GM10248 (cell line): ENCODE measurements around the gene UBQLN4.
A peak's percentile ranks its signal among the peaks of the same experiment; 100 is the strongest.

Experiments
- CTCF ChIA-PET: fragments of 300-600 bp; sonication (Branson Sonifier 250); formaldehyde crosslinking; extraction: SDS; loops from one replicate; lab custom pipeline; 2021; ENCODE audit warnings: antibody characterized with exemption; lab: Yijun Ruan, JAX
- POLR2A ChIA-PET: fragments of 350-650 bp; sonication (Branson Sonifier 250); formaldehyde crosslinking; extraction: SDS; loops from one replicate; lab custom pipeline; 2020; ENCODE audit warnings: antibody characterized with exemption; lab: Yijun Ruan, JAX
- DNase-seq: peaks from one replicate; pipeline ENCODE4 v3.0.0; 2012; ENCODE audit errors: extremely low spot score
- CTCF ChIP-seq: IDR thresholded peaks from 2 replicates; pipeline ENCODE4 v1.5.1; 2012; ENCODE audit warnings: mild to moderate bottlenecking, low read depth; ENCODE audit errors: extremely low read depth, missing control alignments, control extremely low read depth

UBQLN4 gene

GRCh38 chr1:156053768-156054499 lies at the start of gene UBQLN4:
UBQLN4 (minus strand) TSS chr1:156053798; CDS start chr1:156053701, 97 bp downstream.
- peak; percentile 94 for DNase-seq
- POLR2A ChIA-PET, result no interaction called here
- peak; percentile 70 for TF ChIP-seq CTCF
- CTCF ChIA-PET, result interaction anchor here (0.9 to 2.4 kb wide), 9 partner anchors 10 to 113 kb away, joined by 3 to 17 read pairs (median 5); partner anchors contain the start of gene SSR2

- ChIA-PET POLR2A (interaction anchor here (0.6 to 13.4 kb wide), 3 partner anchors 19 to 180 kb away, joined by 3 to 266 read pairs (median 6); partner anchors contain the start of genes LMNA and SMG5), CTCF (interaction anchor here (0.9 to 29.1 kb wide), 4 partner anchors 8 to 122 kb away, joined by 3 to 1172 read pairs (median 8); partner anchors contain the start of gene LMNA)
- TF ChIP-seq CTCF, result no peak
- no peak for DNase-seq
Measured at GRCh38 chr1:156102633-156103511, 49.3 kb upstream of the UBQLN4 start.

- ChIA-PET CTCF (interaction anchor here (1.5 to 29.1 kb wide), 3 partner anchors 10 to 123 kb away, joined by 6 to 1172 read pairs (median 9); partner anchors contain the start of gene LMNA), POLR2A (interaction anchor here (13.4 kb wide), 1 partner anchor 20 kb away, joined by 266 read pairs; the partner anchor contains the start of gene LMNA)
- no peak for DNase-seq
- no peak for TF ChIP-seq CTCF
Measured at GRCh38 chr1:156101880-156102279, 48.3 kb upstream of the UBQLN4 start.

- POLR2A ChIA-PET, result interaction anchor here (13.4 kb wide), 1 partner anchor 22 kb away, joined by 266 read pairs; the partner anchor contains the start of gene LMNA
- DNase-seq, result no peak
- CTCF ChIA-PET, result interaction anchor here (0.8 to 29.1 kb wide), 6 partner anchors 10 to 211 kb away, joined by 3 to 1172 read pairs (median 12); partner anchors contain the start of gene LMNA
- TF ChIP-seq CTCF, result no peak
Measured at GRCh38 chr1:156100205-156100995, 46.8 kb upstream of the UBQLN4 start.

GRCh38 chr1:156099282-156099681 lies 45.7 kb upstream of the UBQLN4 start:
- POLR2A ChIA-PET, result interaction anchor here (13.4 kb wide), 1 partner anchor 23 kb away, joined by 266 read pairs; the partner anchor contains the start of gene LMNA
- TF ChIP-seq CTCF, result no peak
- no peak for DNase-seq
- CTCF ChIA-PET, result interaction anchor here (1.1 to 29.1 kb wide), 8 partner anchors 8 to 219 kb away, joined by 3 to 1172 read pairs (median 12); partner anchors contain the start of gene LMNA
